K562 (cell line): ENCODE results near the gene HSD17B8. TPM values are rescaled to one million over a fixed set of nuclear protein-coding genes. Genes with fewer than 3 reads are reported as not detected.

Source experiments
- ATAC-seq: fragments of 200-7000 bp; cut with Tn5 transposase; 3 replicates; pipeline ENCODE4 v1.9.1; 2020; ENCODE audit warnings: moderate library complexity
- BruUV-seq: library from RNA; stranded (reverse); fragments of 400-500 nt; replicated peaks from 2 replicates; lab custom pipeline; 2021; lab: Mats Ljungman, UMichigan
- CTCF ChIA-PET: fragments of 300-600 bp; formaldehyde crosslinking; extraction: SDS; loops from one replicate; lab custom pipeline; 2021; ENCODE audit warnings: low intra/inter-chr PET ratio; lab: Yijun Ruan, JAX
- POLR2A ChIA-PET: fragments of 300-600, 350-650 bp; sonication (Branson Sonifier 250); formaldehyde crosslinking; extraction: SDS; loops from one replicate; lab custom pipeline; 2021; ENCODE audit warnings: antibody characterized with exemption, inconsistent platforms; lab: Yijun Ruan, JAX
- DNase-seq, 4 experiments: peaks; one replicate each; pipeline versions ENCODE4 v3.0.0 to v3.0.0-alpha.2; 2011 to 2018; ENCODE audit warnings: low spot score in 3 of 4, mixed read lengths in 3 of 4; ENCODE audit errors: extremely low read depth in 1 of 4
- FAIRE-seq: peaks from 2 replicates; lab custom pipeline; 2011; peaks lifted over from hg19 to GRCh38; lab: Jason Lieb, UNC
- H2AFZ ChIP-seq: 2 replicates; pipeline ENCODE4 v1.6.0; 2011; ENCODE audit warnings: low read depth, low read length, control low read depth, inconsistent platforms
- H3K27ac ChIP-seq: fragments of 200-600 bp; 3 replicates; pipeline ENCODE4 v1.8.0; 2011; ENCODE audit warnings: low read depth, mild to moderate bottlenecking, control low read depth, inconsistent platforms, low read length, moderate library complexity, mixed read lengths; ENCODE audit errors: extremely low read depth
- H3K27me3 ChIP-seq, 2 experiments: fragments of 300-600 bp in 1 of 2; 2 replicates in 1 of 2; 3 replicates in 1 of 2; pipeline versions ENCODE4 v1.6.0 to v1.8.0; 2011; ENCODE audit warnings: inconsistent platforms in 2 of 2, low read length in 2 of 2, mild to moderate bottlenecking in 1 of 2, mixed read lengths in 1 of 2, moderate library complexity in 1 of 2; ENCODE audit not compliant: control insufficient read depth in 2 of 2, insufficient read depth in 2 of 2
- H3K36me3 ChIP-seq: fragments of 300-600 bp; 3 replicates; pipeline ENCODE4 v1.8.0; 2011; ENCODE audit warnings: mild to moderate bottlenecking, low read length, inconsistent platforms; ENCODE audit not compliant: control insufficient read depth, insufficient read depth
- H3K4me1 ChIP-seq, 2 experiments: fragments of 200-600 bp in 1 of 2; replicated peaks in 1 of 2; 2 replicates in 1 of 2; 3 replicates in 1 of 2; pipeline versions ENCODE4 v1.5.1 to v1.8.0; 2011; ENCODE audit warnings: inconsistent platforms in 2 of 2, low read length in 2 of 2, mild to moderate bottlenecking in 1 of 2, mixed read lengths in 1 of 2, moderate library complexity in 1 of 2; ENCODE audit not compliant: control insufficient read depth in 2 of 2, insufficient read depth in 2 of 2
- H3K4me2 ChIP-seq: 2 replicates; pipeline ENCODE4 v1.6.1; 2011; ENCODE audit warnings: low read length, control low read depth, inconsistent platforms, mixed read lengths; ENCODE audit not compliant: insufficient read depth
- H3K4me3 ChIP-seq: fragments of 200-600 bp; sonication (generic), shearing (Covaris generic); 2 replicates; pipeline ENCODE4 v1.5.1; 2016; ENCODE audit warnings: control low read depth, inconsistent platforms
- H3K79me2 ChIP-seq: fragments of 200-600 bp; 3 replicates; pipeline ENCODE4 v1.8.0; 2011; ENCODE audit warnings: low read length, inconsistent platforms; ENCODE audit not compliant: control insufficient read depth, insufficient read depth
- H3K9ac ChIP-seq, 2 experiments: 2 replicates each; pipeline versions ENCODE4 v1.6.0 to v1.6.1; 2011; ENCODE audit warnings: low read depth in 2 of 2, low read length in 2 of 2, control low read depth in 1 of 2, inconsistent platforms in 1 of 2, mild to moderate bottlenecking in 1 of 2, mixed read lengths in 1 of 2; ENCODE audit not compliant: insufficient read depth in 1 of 2
- H3K9me1 ChIP-seq: one replicate; pipeline ENCODE4 v1.6.0; 2011; ENCODE audit warnings: inconsistent platforms, mild to moderate bottlenecking, low read length, moderate library complexity; ENCODE audit not compliant: control insufficient read depth, insufficient read depth
- H3K9me3 ChIP-seq: replicated peaks from 2 replicates; pipeline ENCODE4 v1.5.1; 2011; ENCODE audit warnings: low read depth, low read length, inconsistent platforms; ENCODE audit not compliant: control insufficient read depth, insufficient read depth
- H4K20me1 ChIP-seq: replicated peaks from 2 replicates; pipeline ENCODE4 v1.6.1; 2011; ENCODE audit warnings: low read length, inconsistent platforms, mixed read lengths; ENCODE audit not compliant: control insufficient read depth, insufficient read depth
- ASH1L ChIP-seq: fragments of 450-650 bp; IDR thresholded peaks from 2 replicates; pipeline ENCODE4 v1.6.1; 2018; ENCODE audit warnings: borderline replicate concordance, mild to moderate bottlenecking, low read depth; ENCODE audit not compliant: partially characterized antibody
- BMI1 ChIP-seq: fragments of 150-350 bp; IDR thresholded peaks from 2 replicates; pipeline ENCODE4 v1.6.1; 2014; ENCODE audit warnings: low read length
- CREM ChIP-seq: IDR thresholded peaks from 2 replicates; pipeline ENCODE4 v1.6.1; 2014; ENCODE audit warnings: antibody characterized with exemption, low read depth
- ELK3 ChIP-seq: fragments of 450-650 bp; formaldehyde crosslinking; IDR thresholded peaks from 2 replicates; pipeline ENCODE4 v1.4.0; 2020; ENCODE audit warnings: mild to moderate bottlenecking
- GTF2B ChIP-seq: IDR thresholded peaks from 2 replicates; pipeline ENCODE4 v1.6.1; 2011; ENCODE audit not compliant: insufficient read length; ENCODE audit errors: extremely low read depth
- KDM2B ChIP-seq: fragments of 250-450 bp; sonication (Bioruptor Pico); IDR thresholded peaks from 2 replicates; pipeline ENCODE4 v1.8.0; 2021; ENCODE audit warnings: mild to moderate bottlenecking, moderate library complexity
- NEUROD1 ChIP-seq: fragments of 150-350 bp; IDR thresholded peaks from 2 replicates; pipeline ENCODE4 v1.6.1; 2014; ENCODE audit warnings: borderline replicate concordance, low read length, low read depth; ENCODE audit not compliant: partially characterized antibody
- POLR2AphosphoS5 ChIP-seq: IDR thresholded peaks from 2 replicates; pipeline ENCODE4 v1.6.1; 2011; ENCODE audit warnings: mild to moderate bottlenecking, low read depth, low read length, moderate library complexity; ENCODE audit not compliant: control insufficient read depth, insufficient read depth
- RBFOX2 ChIP-seq: fragments of 200-400 bp; formaldehyde crosslinking; IDR thresholded peaks from 2 replicates; pipeline ENCODE4 v1.6.1; 2017; ENCODE audit warnings: low read depth, mild to moderate bottlenecking, low read length, moderate library complexity
- RBM25 ChIP-seq: fragments of 200-400 bp; formaldehyde crosslinking; IDR thresholded peaks from 2 replicates; pipeline ENCODE4 v1.6.1; 2018; ENCODE audit warnings: low read length, low read depth, moderate library complexity; ENCODE audit not compliant: severe bottlenecking
- SMAD1 ChIP-seq: fragments of 150-350 bp; IDR thresholded peaks from 2 replicates; pipeline ENCODE4 v1.6.1; 2014; ENCODE audit warnings: low read length, low read depth; ENCODE audit not compliant: partially characterized antibody
- SPI1 ChIP-seq: IDR thresholded peaks from 2 replicates; pipeline ENCODE4 v1.6.1; 2011; ENCODE audit warnings: low read depth, low read length, control low read depth, borderline replicate concordance
- ZFP36 ChIP-seq: fragments of 150-350 bp; IDR thresholded peaks from 2 replicates; pipeline ENCODE4 v1.6.1; 2018; ENCODE audit warnings: low read length, low read depth; ENCODE audit not compliant: partially characterized antibody
- ZFX ChIP-seq: sonication (generic); formaldehyde crosslinking; IDR thresholded peaks from 2 replicates; pipeline ENCODE4 v1.8.0; 2022; ENCODE audit warnings: mild to moderate bottlenecking, missing genetic modification reagents, moderate library complexity
- ZNF175 ChIP-seq: fragments of 200-800 bp; sonication (Bioruptor generic); IDR thresholded peaks from 2 replicates; pipeline ENCODE4 v1.6.1; 2016; ENCODE audit warnings: low read depth, mild to moderate bottlenecking, missing genetic modification characterization, missing compliant biosample characterization
- ZNF239 ChIP-seq: fragments of 250-450 bp; sonication (Bioruptor Pico); IDR thresholded peaks from 2 replicates; pipeline ENCODE4 v1.4.0; 2020; ENCODE audit warnings: mild to moderate bottlenecking
- WGBS: fragments of 100-300 bp; shearing (Covaris generic); methylation state at CpG from one replicate; pipeline ENCODE4 v1.1.6; 2016; ENCODE audit warnings: low coverage, mixed read lengths; ENCODE audit not compliant: insufficient coverage; ENCODE audit errors: missing lambda C conversion rate; 5-methylcytosine and 5-hydroxymethylcytosine counted together
- in situ Hi-C: fragments of 300-500 bp; cut with MboI; formaldehyde crosslinking; loops from 4 replicates; pipeline ENCODE4 v1.15.0; 2018; ENCODE audit warnings: inconsistent platforms, mixed read lengths
- intact Hi-C: fragments of 100-400 bp; cut with micrococcal nuclease; formaldehyde crosslinking; loops from 2 replicates; pipeline ENCODE4 v1.14.2; 2022
- polyA plus RNA-seq, 8 experiments: library from polyadenylated mRNA; depleted of rRNA in 4 of 8; stranded (reverse) in 5 of 8; unstranded in 3 of 8; fragments of >200 nt; fragmentation: Nextera tagmentation in 2 of 8; fragmentation: Illumina TruSeq in 1 of 8; extraction: Ambion mirVana in 2 of 8; extraction: Trizol in 1 of 8; gene quantifications; 2 replicates each; pipeline versions ENCODE4 v1.2.1 to v1.2.3, GENCODE V29; 2011 to 2014; ENCODE audit warnings: inconsistent platforms in 1 of 8, missing spikeins in 1 of 8
- total RNA-seq, 7 experiments: library from RNA; depleted of rRNA in 6 of 7; stranded (reverse); fragments of >200 nt in 6 of 7; fragmentation: Illumina TruSeq in 2 of 7; extraction: Trizol in 2 of 7; gene quantifications; 2 replicates each; pipeline versions ENCODE4 v1.2.1 to v1.2.3, GENCODE V29; 2011 to 2021; ENCODE audit warnings: low replicate concordance in 1 of 7
- TF ChIP-seq, protein P1 (sequence below): IDR thresholded peaks from 2 replicates; pipeline ENCODE4 v1.6.1; 2012; ENCODE audit warnings: low read depth, low read length, improper control_type of control experiment, borderline replicate concordance

HSD17B8 gene
- total and polyA plus RNA-seq, 9 of the 15 experiments (the other 6 are each of a cell fraction or from before 2014, with no cell fraction given): 3.7 to 35.2 (median 14.2) TPM

DNA sequence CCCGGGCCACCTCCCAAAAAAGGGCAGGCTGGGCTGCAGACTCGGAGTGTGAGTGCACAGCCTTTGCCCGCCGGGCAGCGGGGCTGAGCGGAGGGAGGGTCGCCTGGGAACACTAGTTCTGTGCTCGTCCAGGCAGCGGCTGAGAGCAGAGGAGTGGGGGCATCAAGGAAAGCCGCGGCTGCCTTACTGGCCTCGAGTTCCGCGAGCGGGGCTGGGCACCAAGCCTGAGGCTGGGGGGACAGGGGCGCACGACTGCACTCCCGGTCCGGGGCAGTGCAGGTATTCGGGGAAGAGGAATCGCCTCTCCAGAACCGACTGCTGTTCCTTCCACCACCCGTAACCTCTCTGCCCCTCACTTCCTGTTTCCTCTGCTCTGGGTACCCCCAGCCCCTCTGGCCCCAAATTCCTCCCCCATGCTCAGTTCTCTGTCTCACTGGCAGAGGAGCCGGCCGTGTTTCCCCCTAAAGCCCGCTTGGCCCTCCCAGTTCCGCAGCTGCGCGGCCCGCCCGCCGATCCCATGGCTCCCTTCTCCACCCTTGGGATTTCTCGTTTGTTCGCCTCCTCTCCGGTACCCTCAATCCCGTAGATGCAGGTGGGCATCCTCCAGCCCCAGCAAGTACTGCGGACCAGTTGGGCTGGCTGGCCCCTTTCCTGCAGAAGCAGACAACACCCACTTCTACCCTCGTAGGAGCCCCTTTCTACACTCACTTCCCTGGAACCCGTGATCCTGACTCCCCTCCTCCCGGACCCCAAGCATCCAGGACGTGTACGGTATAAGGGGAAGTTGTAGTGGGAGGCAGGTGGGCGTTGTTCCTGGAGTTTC, 8.9 kb downstream of the HSD17B8 start (continued):
- TF ChIP-seq ZNF239 (CRISPR knock-in tag) (no peak), ZNF175 (CRISPR knock-in tag) (no peak), ZFP36 (no peak), SPI1 (peak; percentile 54; the same call in 1 of the 2 replicates), RBFOX2 (peak; percentile 55), POLR2AphosphoS5 (0 out of 2 replicates have a peak, but pooled peaks have one; percentile 11)

DNA sequence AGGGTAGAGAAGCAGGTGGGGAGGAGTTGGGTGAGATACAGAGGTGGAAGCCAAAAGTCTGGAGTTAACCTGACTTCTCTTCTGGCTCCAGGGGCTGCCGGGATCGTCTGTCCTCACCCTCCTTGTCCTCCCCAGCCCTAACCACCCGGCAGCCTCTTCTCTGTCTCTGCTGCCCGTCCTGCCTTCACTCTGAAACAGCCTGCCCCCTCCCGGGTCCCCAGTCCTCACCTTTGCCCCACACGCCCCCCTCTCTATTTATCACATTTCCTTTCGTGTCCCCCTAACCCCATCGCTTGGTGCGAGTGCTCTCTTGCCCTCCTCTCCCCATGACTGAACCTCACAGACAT, 9.5 kb downstream of the HSD17B8 start:
- peaks cover 1 to 34% of the 10 kb centered on the region in 2 experiments; a peak in 2 of 5 replicates for H3K4me1 ChIP-seq
- peak overlapping the region in 1 of 2 experiments; percentile 69; a peak in 1 of 4 replicates for H3K9ac ChIP-seq
- peaks cover 3% of the 10 kb centered on the region; the same call in 2 of the 3 replicates for H3K79me2 ChIP-seq
- H3K9me1 ChIP-seq: no peaks in the 10 kb centered on the region
- no peak overlapping the region for H2AFZ ChIP-seq
- FAIRE-seq (no peak), ATAC-seq (peak; percentile 8), DNase-seq (peak in 1 of 4 experiments; percentile 23)
- peaks cover 5 to 11% of the 10 kb centered on the region in 2 experiments; a peak in 3 of 5 replicates for H3K27me3 ChIP-seq
- 9% methylated on average over 9 of the region's 9 CpGs for WGBS
- BruUV-seq: no TSS peak
- H3K4me2 ChIP-seq: no peak overlapping the region
- intact Hi-C loops: no loop called here
- peaks cover 28% of the 10 kb centered on the region; the same call in 2 of the 3 replicates for H3K36me3 ChIP-seq
- ChIA-PET POLR2A (interaction anchor here (1.2 kb wide), 1 partner anchor 34 kb away, joined by 3 read pairs; no protein-coding TSS in a partner anchor), CTCF (no interaction called here)
- H3K27ac ChIP-seq: no peak overlapping the region
- H3K9me3 ChIP-seq: no peaks in the 10 kb centered on the region
- H4K20me1 ChIP-seq: no peaks in the 10 kb centered on the region
- no peak overlapping the region for H3K4me3 ChIP-seq
- in situ Hi-C loops: no loop called here
- no peak for TF ChIP-seq CREM
- no peak for TF ChIP-seq SMAD1
- no peak for TF ChIP-seq ZFX (CRISPR knock-in tag)
- no peak for TF ChIP-seq KDM2B (CRISPR knock-in tag)
- TF ChIP-seq ASH1L: no peak
- TF ChIP-seq BMI1: no peak
- no peak for TF ChIP-seq ELK3 (CRISPR knock-in tag)
- TF ChIP-seq GTF2B: no peak
- TF ChIP-seq RBM25: no peak
- TF ChIP-seq NEUROD1: no peak
- TF ChIP-seq, protein P1, sequence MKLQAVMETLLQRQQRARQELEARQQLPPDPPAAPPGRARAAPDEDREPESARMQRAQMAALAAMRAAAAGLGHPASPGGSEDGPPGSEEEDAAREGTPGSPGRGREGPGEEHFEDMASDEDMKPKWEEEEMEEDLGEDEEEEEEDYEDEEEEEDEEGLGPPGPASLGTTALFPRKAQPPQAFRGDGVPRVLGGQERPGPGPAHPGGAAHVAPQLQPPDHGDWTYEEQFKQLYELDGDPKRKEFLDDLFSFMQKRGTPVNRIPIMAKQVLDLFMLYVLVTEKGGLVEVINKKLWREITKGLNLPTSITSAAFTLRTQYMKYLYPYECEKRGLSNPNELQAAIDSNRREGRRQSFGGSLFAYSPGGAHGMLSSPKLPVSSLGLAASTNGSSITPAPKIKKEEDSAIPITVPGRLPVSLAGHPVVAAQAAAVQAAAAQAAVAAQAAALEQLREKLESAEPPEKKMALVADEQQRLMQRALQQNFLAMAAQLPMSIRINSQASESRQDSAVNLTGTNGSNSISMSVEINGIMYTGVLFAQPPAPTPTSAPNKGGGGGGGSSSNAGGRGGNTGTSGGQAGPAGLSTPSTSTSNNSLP: no peak
